22Rv1 (cell line): ENCODE results near the gene TLR3.
A peak's percentile ranks its signal among the peaks of the same experiment; 100 is the strongest.

Source experiments
- H3K27ac ChIP-seq: fragments of 450-650 bp; 2 replicates; pipeline ENCODE4 v1.5.1; 2017
- ZFX ChIP-seq: fragments of 450-650 bp; IDR thresholded peaks from 2 replicates; pipeline ENCODE4 v1.6.1; 2017; ENCODE audit warnings: antibody characterized with exemption, borderline replicate concordance
- TF ChIP-seq, protein P1 (sequence below): fragments of 450-650 bp; IDR thresholded peaks from 2 replicates; pipeline ENCODE4 v1.5.1; 2017; ENCODE audit warnings: mild to moderate bottlenecking

The TLR3 gene

DNA sequence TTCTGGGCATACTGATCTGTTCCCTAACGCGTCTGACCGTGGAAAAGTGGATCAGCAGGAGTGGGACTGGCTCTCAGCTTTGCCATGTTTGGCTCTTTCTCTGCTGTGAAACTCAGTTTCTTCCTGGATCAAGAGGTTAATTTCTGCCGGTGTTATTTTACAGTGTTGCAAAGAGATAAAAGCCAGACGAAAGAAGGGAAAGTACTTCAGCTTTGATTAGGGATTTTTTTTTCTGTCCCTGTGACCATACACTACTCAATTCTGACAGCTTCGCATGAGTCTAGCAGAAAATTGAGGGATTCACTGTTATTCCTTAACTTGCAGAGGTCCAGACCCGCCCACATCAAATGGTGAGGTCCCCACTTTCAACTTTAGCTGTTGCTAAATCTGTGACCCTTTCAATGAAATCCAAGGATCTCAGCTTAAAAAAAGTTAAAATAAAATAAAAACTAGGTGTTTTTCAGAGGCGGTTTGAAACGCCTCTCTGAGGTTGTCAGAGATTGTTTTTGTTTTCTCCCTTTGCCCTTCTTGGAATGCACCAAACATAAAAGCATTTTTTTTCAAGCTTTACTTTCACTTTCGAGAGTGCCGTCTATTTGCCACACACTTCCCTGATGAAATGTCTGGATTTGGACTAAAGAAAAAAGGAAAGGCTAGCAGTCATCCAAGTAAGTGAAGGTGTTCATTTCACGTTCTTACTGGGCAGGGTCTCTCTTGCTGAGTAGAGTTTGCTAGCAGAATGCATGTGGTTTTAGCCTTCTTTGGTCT, at the start of gene TLR3:
TSS of gene TLR3 (plus strand) at position 576 of the 768 bp plus-strand sequence. CDS start 7,464 bp downstream, outside the sequence.
- no peak for TF ChIP-seq ZFX
- TF ChIP-seq, protein P1, sequence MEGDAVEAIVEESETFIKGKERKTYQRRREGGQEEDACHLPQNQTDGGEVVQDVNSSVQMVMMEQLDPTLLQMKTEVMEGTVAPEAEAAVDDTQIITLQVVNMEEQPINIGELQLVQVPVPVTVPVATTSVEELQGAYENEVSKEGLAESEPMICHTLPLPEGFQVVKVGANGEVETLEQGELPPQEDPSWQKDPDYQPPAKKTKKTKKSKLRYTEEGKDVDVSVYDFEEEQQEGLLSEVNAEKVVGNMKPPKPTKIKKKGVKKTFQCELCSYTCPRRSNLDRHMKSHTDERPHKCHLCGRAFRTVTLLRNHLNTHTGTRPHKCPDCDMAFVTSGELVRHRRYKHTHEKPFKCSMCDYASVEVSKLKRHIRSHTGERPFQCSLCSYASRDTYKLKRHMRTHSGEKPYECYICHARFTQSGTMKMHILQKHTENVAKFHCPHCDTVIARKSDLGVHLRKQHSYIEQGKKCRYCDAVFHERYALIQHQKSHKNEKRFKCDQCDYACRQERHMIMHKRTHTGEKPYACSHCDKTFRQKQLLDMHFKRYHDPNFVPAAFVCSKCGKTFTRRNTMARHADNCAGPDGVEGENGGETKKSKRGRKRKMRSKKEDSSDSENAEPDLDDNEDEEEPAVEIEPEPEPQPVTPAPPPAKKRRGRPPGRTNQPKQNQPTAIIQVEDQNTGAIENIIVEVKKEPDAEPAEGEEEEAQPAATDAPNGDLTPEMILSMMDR, result no peak
- H3K27ac ChIP-seq, result no peak within 1 kb of the TSS

DNA sequence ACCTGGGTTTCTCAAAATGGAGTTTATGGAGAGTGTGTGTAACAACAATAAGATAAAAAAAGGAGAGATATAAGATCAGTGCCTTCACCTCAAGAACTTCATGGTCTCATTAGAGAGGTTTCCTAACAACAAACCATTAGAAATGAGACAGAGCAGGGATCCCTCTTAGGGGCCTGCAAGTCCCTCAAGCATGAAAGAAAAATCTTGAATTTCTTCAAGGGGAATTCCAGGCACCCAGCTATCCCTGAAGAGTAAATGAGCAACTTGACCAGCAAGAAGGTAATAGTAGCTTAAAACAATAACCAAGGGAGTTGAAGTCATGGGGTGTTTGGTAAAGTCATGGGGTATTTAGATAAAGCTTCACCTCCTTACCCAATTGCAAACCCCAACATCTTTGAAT, 49.7 kb upstream of the TLR3 start:
- TF ChIP-seq, protein P1, result no peak
- no peak for TF ChIP-seq ZFX
- H3K27ac ChIP-seq, result no peak overlapping the region

- TF ChIP-seq ZFX, result no peak
- TF ChIP-seq, protein P1, result no peak
- H3K27ac ChIP-seq, result no peak overlapping the region
These were observed 48.7 kb upstream of the TLR3 start for GRCh38 chr4:186020106-186020792.

GRCh38 chr4:186020793-186021407, 48.1 kb upstream of the TLR3 start:
- H3K27ac ChIP-seq, result no peak overlapping the region
- no peak for TF ChIP-seq ZFX
- TF ChIP-seq, protein P1, result no peak

DNA sequence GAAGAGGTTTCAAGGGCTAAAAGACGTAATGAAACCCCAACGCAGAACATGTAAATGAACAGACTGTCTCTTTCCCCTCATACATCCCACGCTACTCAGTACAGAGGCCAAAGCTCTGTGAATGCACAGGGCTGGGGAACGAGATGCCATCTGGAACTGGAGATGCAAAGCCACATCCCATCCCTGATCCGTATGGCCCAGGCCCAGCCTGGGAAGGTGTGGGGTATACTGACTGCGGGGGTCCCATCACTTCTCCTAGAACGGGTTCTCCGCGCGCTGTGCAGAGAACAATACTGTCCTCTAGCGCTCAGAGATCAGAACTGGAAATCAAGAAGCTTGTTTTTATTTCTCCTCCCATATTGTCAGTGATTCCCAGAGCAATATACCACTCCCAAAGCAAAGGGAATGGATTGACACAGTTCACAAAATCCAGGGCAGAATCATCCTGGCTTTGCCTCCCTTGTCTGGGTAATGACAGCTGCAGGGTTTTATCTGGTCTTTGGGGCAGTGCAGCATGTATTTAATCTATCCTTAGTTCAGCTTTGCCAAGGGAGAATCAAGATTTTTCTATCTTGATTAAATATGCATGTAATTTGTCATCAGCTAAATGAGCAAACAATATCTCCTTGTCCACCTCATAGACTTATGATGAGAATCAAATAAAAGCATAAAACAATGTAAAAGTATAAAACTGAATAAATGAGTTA, 47.3 kb upstream of the TLR3 start:
- TF ChIP-seq, protein P1, result peak; percentile 94
- no peak for TF ChIP-seq ZFX
- H3K27ac ChIP-seq, result no peak overlapping the region

DNA sequence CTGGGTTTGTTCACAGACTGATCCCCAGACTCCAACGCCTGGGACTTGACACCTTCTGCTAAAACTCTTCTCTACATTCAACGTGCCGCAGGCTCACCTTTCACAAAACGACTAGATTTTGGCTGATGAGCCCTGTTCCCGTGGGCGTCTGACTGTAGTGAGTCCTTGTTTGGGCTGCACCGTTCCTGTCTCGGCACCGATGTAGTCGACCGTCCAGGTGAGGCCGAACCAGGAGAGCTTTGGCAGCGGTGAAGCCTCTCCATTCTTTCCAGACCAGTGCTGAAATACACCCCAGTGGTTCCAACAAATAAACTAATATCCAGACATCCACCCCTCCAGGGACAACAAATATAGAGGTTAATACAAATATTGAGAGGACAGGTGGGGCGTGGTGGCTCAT, 45.0 kb upstream of the TLR3 start:
- no peak overlapping the region for H3K27ac ChIP-seq
- no peak for TF ChIP-seq ZFX
- TF ChIP-seq, protein P1, result no peak
